Natural killer cell (primary cell): ENCODE measurements around the gene NFIC. TPM values are rescaled to one million over a fixed set of nuclear protein-coding genes. Genes with fewer than 3 reads are reported as not detected.

Experiments
- ATAC-seq, 3 donors: fragments of 150-1000 bp in 2 of 3; fragments of 200-7000 bp in 1 of 3; cut with Tn5 transposase; 1 replicate in 1 of 3; 2 replicates in 2 of 3; pipeline ENCODE4 v1.10.0; 2021; ENCODE audit warnings: mild to moderate bottlenecking in 2 of 3, moderate library complexity in 2 of 3
- DNase-seq, 2 donors: peaks; one replicate each; pipeline versions ENCODE4 v3.0.0 to v3.0.0-alpha.2; 2013 to 2021; ENCODE audit warnings: mixed read lengths in 1 of 2
- H3K27ac ChIP-seq: one replicate; pipeline ENCODE4 v1.5.1; 2013; ENCODE audit warnings: mild to moderate bottlenecking, low read length
- H3K27me3 ChIP-seq: one replicate; pipeline ENCODE4 v1.6.1; 2013; ENCODE audit warnings: low read length; ENCODE audit not compliant: control insufficient read depth, insufficient read depth
- H3K36me3 ChIP-seq: one replicate; pipeline ENCODE4 v1.6.1; 2013; ENCODE audit warnings: low read length; ENCODE audit not compliant: control insufficient read depth, insufficient read depth
- H3K4me1 ChIP-seq: one replicate; pipeline ENCODE4 v1.6.1; 2013; ENCODE audit warnings: low read length; ENCODE audit not compliant: control insufficient read depth, insufficient read depth
- H3K4me3 ChIP-seq: one replicate; pipeline ENCODE4 v1.5.1; 2013; ENCODE audit warnings: low read length
- H3K9me3 ChIP-seq: one replicate; pipeline ENCODE4 v1.6.1; 2013; ENCODE audit warnings: low read length; ENCODE audit not compliant: control insufficient read depth, insufficient read depth
- H3K27ac Mint-ChIP-seq, 2 donors: one replicate each; pipeline ENCODE4 v1.8.0; 2022; ENCODE audit warnings: mild to moderate bottlenecking in 2 of 2, mixed read lengths in 2 of 2, moderate library complexity in 1 of 2
- H3K27me3 Mint-ChIP-seq, 2 donors: one replicate each; pipeline ENCODE4 v1.8.0; 2022; ENCODE audit warnings: low read depth in 2 of 2, mixed read lengths in 2 of 2
- H3K36me3 Mint-ChIP-seq: one replicate; pipeline ENCODE4 v1.8.0; 2022; ENCODE audit warnings: mixed read lengths
- H3K4me1 Mint-ChIP-seq, 2 donors: one replicate each; pipeline ENCODE4 v1.8.0; 2022; ENCODE audit warnings: mixed read lengths in 2 of 2
- H3K4me3 Mint-ChIP-seq: one replicate; pipeline ENCODE4 v1.8.0; 2022; ENCODE audit warnings: mild to moderate bottlenecking, moderate library complexity, mixed read lengths
- H3K9me3 Mint-ChIP-seq, 2 donors: one replicate each; pipeline ENCODE4 v1.8.0; 2022; ENCODE audit warnings: mixed read lengths in 2 of 2
- CTCF ChIP-seq: fragments of 200-600 bp; IDR thresholded peaks from one replicate; pipeline ENCODE4 v1.8.0; 2022; ENCODE audit warnings: antibody characterized with exemption
- WGBS: methylation state at CpG from one replicate; pipeline ENCODE4 v1.1.7; 2013; ENCODE audit warnings: missing lambda C conversion rate; ENCODE audit not compliant: insufficient coverage; 5-methylcytosine and 5-hydroxymethylcytosine counted together
- intact Hi-C: fragments of 100-400 bp; cut with micrococcal nuclease; formaldehyde crosslinking; loops from one replicate; pipeline ENCODE4 v1.14.2; 2022
- total RNA-seq, 4 donors: library from RNA; stranded (reverse); fragments of 120-200 nt in 1 of 4; gene quantifications; one replicate each; pipeline versions ENCODE4 v1.2.3 to v1.2.4, GENCODE V29; 2013 to 2022

NFIC gene
- total RNA-seq, 3 donors from 2014 or later (not counting 1 experiment from before 2014, with no cell fraction given), result 18.5 to 22.2 (median 20.6) TPM

- Histone ChIP-seq H3K4me3 (no peak overlapping the region), H3K27ac (no peak overlapping the region), H3K9me3 (no peaks in the 10 kb centered on the region), H3K36me3 (no peaks in the 10 kb centered on the region), H3K4me1 (no peaks in the 10 kb centered on the region), H3K27me3 (no peaks in the 10 kb centered on the region)
- ATAC-seq, result no peak
- H3K4me1 Mint-ChIP-seq, result peaks cover 0 to 4% of the 10 kb centered on the region in 2 donors
- TF ChIP-seq CTCF, result no peak
- H3K27me3 Mint-ChIP-seq, result no peaks in the 10 kb centered on the region
- H3K36me3 Mint-ChIP-seq, result no peaks in the 10 kb centered on the region
- WGBS, result 79% methylated on average over 13 of the region's 13 CpGs
- H3K27ac Mint-ChIP-seq, result no peak overlapping the region
- intact Hi-C loops, result no loop called here
- no peaks in the 10 kb centered on the region for H3K9me3 Mint-ChIP-seq
- no peak overlapping the region for H3K4me3 Mint-ChIP-seq
- DNase-seq, result no peak
These were observed 47.5 kb downstream of the NFIC start for GRCh38 chr19:3413796-3414327.

DNA sequence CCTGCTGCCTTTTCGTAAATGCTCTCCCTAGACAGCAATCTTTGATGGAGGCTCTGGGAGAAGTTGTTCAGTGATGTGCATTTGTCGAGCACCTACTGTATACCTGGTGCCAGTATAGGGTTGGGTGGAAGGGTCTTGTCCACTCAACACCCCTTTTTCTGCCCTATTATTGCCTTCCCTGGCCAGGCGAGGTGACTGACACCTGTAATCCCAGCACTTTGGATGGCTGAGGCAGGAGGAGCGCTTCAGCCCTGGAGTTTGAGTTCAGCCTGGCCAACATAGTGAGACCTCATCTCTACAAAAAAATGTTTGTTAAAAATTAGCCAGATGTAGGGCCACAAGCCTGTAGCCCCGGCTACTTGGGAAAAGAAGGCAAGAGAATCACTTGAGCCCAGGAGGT lies 49.3 kb downstream of the NFIC start:
- Mint-ChIP-seq H3K9me3 (no peaks in the 10 kb centered on the region), H3K4me3 (no peak overlapping the region), H3K27me3 (no peaks in the 10 kb centered on the region), H3K27ac (no peak overlapping the region), H3K4me1 (no peaks in the 10 kb centered on the region), H3K36me3 (no peaks in the 10 kb centered on the region)
- H3K9me3 ChIP-seq, result no peaks in the 10 kb centered on the region
- DNase-seq (no peak), ATAC-seq (no peak)
- H3K4me3 ChIP-seq, result no peak overlapping the region
- no peak for TF ChIP-seq CTCF
- intact Hi-C loops, result no loop called here
- H3K36me3 ChIP-seq, result no peaks in the 10 kb centered on the region
- H3K4me1 ChIP-seq, result no peaks in the 10 kb centered on the region
- 99% methylated on average over 3 of the region's 5 CpGs for WGBS
- H3K27me3 ChIP-seq, result no peaks in the 10 kb centered on the region
- no peak overlapping the region for H3K27ac ChIP-seq

- no peaks in the 10 kb centered on the region for H3K36me3 Mint-ChIP-seq
- no peaks in the 10 kb centered on the region for H3K9me3 Mint-ChIP-seq
- Histone ChIP-seq H3K4me3 (no peak overlapping the region), H3K27me3 (no peaks in the 10 kb centered on the region), H3K4me1 (no peaks in the 10 kb centered on the region), H3K27ac (no peak overlapping the region), H3K36me3 (no peaks in the 10 kb centered on the region), H3K9me3 (no peaks in the 10 kb centered on the region)
- no peak overlapping the region for H3K27ac Mint-ChIP-seq
- DNase-seq (no peak), ATAC-seq (no peak)
- 93% methylated on average over 9 of the region's 11 CpGs for WGBS
- H3K4me3 Mint-ChIP-seq, result no peak overlapping the region
- H3K27me3 Mint-ChIP-seq, result no peaks in the 10 kb centered on the region
- no peak for TF ChIP-seq CTCF
- intact Hi-C loops, result no loop called here
- no peaks in the 10 kb centered on the region for H3K4me1 Mint-ChIP-seq
These were observed 53.9 kb downstream of the NFIC start for GRCh38 chr19:3420244-3420755.
